ENCODE measurements around the gene ZYG11B. TPM values are rescaled to one million over a fixed set of nuclear protein-coding genes. Genes with fewer than 3 reads are reported as not detected.

Gene ZYG11B
- total RNA-seq, 1 donor from 2014 or later = 17.3 TPM

DNA sequence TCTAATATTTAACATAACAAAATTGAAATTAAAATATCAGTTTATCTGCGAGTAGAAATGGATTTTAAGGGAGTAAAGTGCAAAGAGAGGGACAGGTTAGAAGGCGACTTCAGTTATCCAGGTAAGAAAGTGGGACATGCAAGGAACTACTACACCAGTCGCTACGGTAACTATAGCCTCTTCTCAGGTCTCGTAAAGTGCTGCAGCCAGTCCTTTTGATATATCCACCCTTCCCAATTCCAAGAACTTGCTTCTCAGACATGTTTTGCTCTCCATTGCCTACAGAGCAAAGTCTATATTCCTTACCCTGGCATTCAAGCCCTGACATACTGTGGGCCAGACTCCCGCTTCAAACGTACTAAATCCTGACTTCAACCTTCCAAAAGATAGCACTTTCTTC, 30.6 kb upstream of the ZYG11B start:
- Mint-ChIP-seq H3K27ac (no peak overlapping the region), H3K4me3 (no peak overlapping the region), H3K27me3 (no peaks in the 10 kb centered on the region), H3K9me3 (no peaks in the 10 kb centered on the region), H3K36me3 (ENCODE audit: low read depth) (peaks cover 21% of the 10 kb centered on the region), H3K4me1 (peaks cover 22% of the 10 kb centered on the region)
- POLR2A ChIA-PET = interaction anchor here (0.6 to 0.7 kb wide), 2 partner anchors 8 to 539 kb away, joined by 6 to 7 read pairs; no protein-coding TSS in a partner anchor
- DNase-seq (no peak), ATAC-seq (ENCODE audit: low read depth) (no peak)
- intact Hi-C loops (cut with micrococcal nuclease) = no loop called here
- TF ChIP-seq CTCF (IDR thresholded peaks at IDR 0.05) = no peak
- CTCF ChIA-PET = no interaction called here

GRCh38 chr1:52697795-52698674, 28.2 kb upstream of the ZYG11B start, which contains the start of gene COA7:
Gene COA7, minus strand, starts transcription at chr1:52698347. Its CDS starts 21 bp downstream, at chr1:52698326.
- intact Hi-C loops (cut with micrococcal nuclease) = loop anchor here (1.0 kb wide), 1 partner anchor 28 kb away; the partner anchor contains the start of gene ZYG11B
- peak; percentile 30 for ATAC-seq (ENCODE audit: low read depth)
- H3K27me3 Mint-ChIP-seq = no peaks in the 10 kb centered on the region
- H3K4me3 Mint-ChIP-seq = peak within 1 kb of the TSS; percentile 91
- DNase-seq = peak; percentile 72
- H3K27ac Mint-ChIP-seq = peak within 1 kb of the TSS; percentile 84
- peaks cover 27% of the 10 kb centered on the region for H3K4me1 Mint-ChIP-seq
- POLR2A ChIA-PET = interaction anchor here (0.6 to 2.5 kb wide), 5 partner anchors 27 to 642 kb away, joined by 3 to 9 read pairs (median 4); partner anchors contain the start of genes BTF3L4, SHISAL2A, TUT4 and ZYG11B
- H3K9me3 Mint-ChIP-seq = no peaks in the 10 kb centered on the region
- no peak for TF ChIP-seq CTCF (IDR thresholded peaks at IDR 0.05)
- CTCF ChIA-PET = interaction anchor here (1.8 kb wide), 1 partner anchor 27 kb away, joined by 4 read pairs; no protein-coding TSS in a partner anchor
- peaks cover 6% of the 10 kb centered on the region for H3K36me3 Mint-ChIP-seq (ENCODE audit: low read depth)

DNA sequence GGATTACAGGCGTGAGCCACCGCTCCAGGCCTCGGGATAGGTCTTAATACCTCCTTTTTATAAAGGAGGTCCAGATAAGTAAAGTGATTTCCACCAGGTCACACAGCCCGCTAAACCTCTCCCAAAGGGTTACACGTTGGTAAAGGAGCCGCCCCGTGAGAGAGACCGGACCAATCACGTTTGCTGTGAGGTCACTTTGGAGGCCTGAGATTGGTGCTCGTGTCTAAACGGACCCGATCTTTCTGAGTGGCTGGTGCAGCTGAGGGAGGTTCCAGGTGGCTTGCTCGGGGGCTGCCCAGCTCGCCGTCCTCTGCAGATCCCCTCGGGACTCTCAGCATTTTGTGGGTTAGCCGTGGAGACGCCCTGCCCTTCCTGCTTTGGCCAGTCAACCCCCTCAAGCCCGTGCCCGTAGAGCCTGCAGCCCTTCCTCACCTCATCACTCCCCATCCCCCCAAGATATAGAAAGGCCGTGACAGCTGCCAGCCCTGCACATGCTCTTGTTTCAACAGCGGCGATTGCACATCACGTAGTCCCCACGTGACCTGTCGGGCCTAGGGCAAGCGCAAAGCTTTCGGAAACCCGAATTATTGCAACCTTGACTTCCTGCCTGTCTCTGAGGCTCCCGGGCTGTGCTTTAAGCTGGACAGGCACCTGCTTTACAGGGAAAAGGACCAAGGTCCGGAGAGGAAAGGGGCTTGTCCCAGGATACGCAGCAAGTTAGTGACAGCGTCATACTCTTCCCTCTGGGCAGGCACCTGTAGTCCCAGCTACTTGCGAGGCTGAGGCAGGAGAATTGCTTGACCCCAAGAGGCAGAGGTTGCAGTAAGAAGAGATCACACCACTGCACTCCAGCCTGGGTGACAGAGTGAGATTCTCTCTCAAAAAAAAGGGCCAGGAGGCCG, 23.1 kb upstream of the ZYG11B start:
- H3K4me1 Mint-ChIP-seq = peaks cover 26% of the 10 kb centered on the region
- ChIA-PET CTCF (interaction anchor here (0.9 to 1.6 kb wide), 4 partner anchors 23 to 479 kb away, joined by 3 to 6 read pairs (median 4); partner anchors contain the start of genes ECHDC2 and ZYG11B), POLR2A (interaction anchor here (0.6 to 3.0 kb wide), 17 partner anchors 8 to 516 kb away, joined by 3 to 39 read pairs (median 4); partner anchors contain the start of genes CC2D1B, ECHDC2, ORC1 and PRPF38A)
- H3K36me3 Mint-ChIP-seq (ENCODE audit: low read depth) = peaks cover 5% of the 10 kb centered on the region
- no peaks in the 10 kb centered on the region for H3K9me3 Mint-ChIP-seq
- peak overlapping the region; percentile 87 for H3K4me3 Mint-ChIP-seq
- peaks cover 2% of the 10 kb centered on the region for H3K27me3 Mint-ChIP-seq
- peak; percentile 87 for ATAC-seq (ENCODE audit: low read depth)
- TF ChIP-seq CTCF (IDR thresholded peaks at IDR 0.05) = no peak
- peak; percentile 74 for DNase-seq
- peak overlapping the region; percentile 98 for H3K27ac Mint-ChIP-seq
- intact Hi-C loops (cut with micrococcal nuclease) = loop anchor here (1.0 to 10.0 kb wide), 8 partner anchors 23 to 1728 kb away; partner anchors contain the start of genes BTF3L4, CDKN2C, CPT2 and ECHDC2

GRCh38 chr1:52706136-52706670, 20.1 kb upstream of the ZYG11B start:
- Mint-ChIP-seq H3K4me3 (no peak overlapping the region), H3K36me3 (ENCODE audit: low read depth) (peaks cover 3% of the 10 kb centered on the region), H3K27ac (no peak overlapping the region), H3K27me3 (peaks cover 2% of the 10 kb centered on the region), H3K4me1 (peaks cover 19% of the 10 kb centered on the region), H3K9me3 (no peaks in the 10 kb centered on the region)
- intact Hi-C loops (cut with micrococcal nuclease) = loop anchor here (10.0 kb wide), 1 partner anchor 1731 kb away; the partner anchor contains the start of gene CDKN2C
- ChIA-PET POLR2A (no interaction called here), CTCF (no interaction called here)
- TF ChIP-seq CTCF (IDR thresholded peaks at IDR 0.05) = no peak
- DNase-seq (no peak), ATAC-seq (ENCODE audit: low read depth) (no peak)

Data from activated B cell treated with CpG ODN at 0.5 μM for 24 hours (primary cell).